K562 (cell line): ENCODE data around the gene SART3. TPM values are rescaled to one million over a fixed set of nuclear protein-coding genes. Genes with fewer than 3 reads are reported as not detected.

ENCODE experiments used
- ATAC-seq: fragments of 200-7000 bp; cut with Tn5 transposase; 3 replicates; pipeline ENCODE4 v1.9.1; 2020; ENCODE audit warnings: moderate library complexity
- BruUV-seq: library from RNA; stranded (reverse); fragments of 400-500 nt; replicated peaks from 2 replicates; lab custom pipeline; 2021; lab: Mats Ljungman, UMichigan
- CTCF ChIA-PET: fragments of 300-600 bp; formaldehyde crosslinking; extraction: SDS; loops from one replicate; lab custom pipeline; 2021; ENCODE audit warnings: low intra/inter-chr PET ratio; lab: Yijun Ruan, JAX
- POLR2A ChIA-PET: fragments of 300-600, 350-650 bp; sonication (Branson Sonifier 250); formaldehyde crosslinking; extraction: SDS; loops from one replicate; lab custom pipeline; 2021; ENCODE audit warnings: antibody characterized with exemption, inconsistent platforms; lab: Yijun Ruan, JAX
- DNase-seq, 4 experiments: peaks; one replicate each; pipeline versions ENCODE4 v3.0.0 to v3.0.0-alpha.2; 2011 to 2018; ENCODE audit warnings: low spot score in 3 of 4, mixed read lengths in 3 of 4; ENCODE audit errors: extremely low read depth in 1 of 4
- FAIRE-seq: peaks from 2 replicates; lab custom pipeline; 2011; peaks lifted over from hg19 to GRCh38; lab: Jason Lieb, UNC
- H2AFZ ChIP-seq: 2 replicates; pipeline ENCODE4 v1.6.0; 2011; ENCODE audit warnings: low read depth, low read length, control low read depth, inconsistent platforms
- H3K27ac ChIP-seq: fragments of 200-600 bp; 3 replicates; pipeline ENCODE4 v1.8.0; 2011; ENCODE audit warnings: low read depth, mild to moderate bottlenecking, control low read depth, inconsistent platforms, low read length, moderate library complexity, mixed read lengths; ENCODE audit errors: extremely low read depth
- H3K27me3 ChIP-seq, 2 experiments: fragments of 300-600 bp in 1 of 2; 2 replicates in 1 of 2; 3 replicates in 1 of 2; pipeline versions ENCODE4 v1.6.0 to v1.8.0; 2011; ENCODE audit warnings: inconsistent platforms in 2 of 2, low read length in 2 of 2, mild to moderate bottlenecking in 1 of 2, mixed read lengths in 1 of 2, moderate library complexity in 1 of 2; ENCODE audit not compliant: control insufficient read depth in 2 of 2, insufficient read depth in 2 of 2
- H3K36me3 ChIP-seq: fragments of 300-600 bp; 3 replicates; pipeline ENCODE4 v1.8.0; 2011; ENCODE audit warnings: mild to moderate bottlenecking, low read length, inconsistent platforms; ENCODE audit not compliant: control insufficient read depth, insufficient read depth
- H3K4me1 ChIP-seq, 2 experiments: fragments of 200-600 bp in 1 of 2; replicated peaks in 1 of 2; 2 replicates in 1 of 2; 3 replicates in 1 of 2; pipeline versions ENCODE4 v1.5.1 to v1.8.0; 2011; ENCODE audit warnings: inconsistent platforms in 2 of 2, low read length in 2 of 2, mild to moderate bottlenecking in 1 of 2, mixed read lengths in 1 of 2, moderate library complexity in 1 of 2; ENCODE audit not compliant: control insufficient read depth in 2 of 2, insufficient read depth in 2 of 2
- H3K4me2 ChIP-seq: 2 replicates; pipeline ENCODE4 v1.6.1; 2011; ENCODE audit warnings: low read length, control low read depth, inconsistent platforms, mixed read lengths; ENCODE audit not compliant: insufficient read depth
- H3K4me3 ChIP-seq: fragments of 200-600 bp; sonication (generic), shearing (Covaris generic); 2 replicates; pipeline ENCODE4 v1.5.1; 2016; ENCODE audit warnings: control low read depth, inconsistent platforms
- H3K79me2 ChIP-seq: fragments of 200-600 bp; 3 replicates; pipeline ENCODE4 v1.8.0; 2011; ENCODE audit warnings: low read length, inconsistent platforms; ENCODE audit not compliant: control insufficient read depth, insufficient read depth
- H3K9ac ChIP-seq, 2 experiments: 2 replicates each; pipeline versions ENCODE4 v1.6.0 to v1.6.1; 2011; ENCODE audit warnings: low read depth in 2 of 2, low read length in 2 of 2, control low read depth in 1 of 2, inconsistent platforms in 1 of 2, mild to moderate bottlenecking in 1 of 2, mixed read lengths in 1 of 2; ENCODE audit not compliant: insufficient read depth in 1 of 2
- H3K9me1 ChIP-seq: one replicate; pipeline ENCODE4 v1.6.0; 2011; ENCODE audit warnings: inconsistent platforms, mild to moderate bottlenecking, low read length, moderate library complexity; ENCODE audit not compliant: control insufficient read depth, insufficient read depth
- H3K9me3 ChIP-seq: replicated peaks from 2 replicates; pipeline ENCODE4 v1.5.1; 2011; ENCODE audit warnings: low read depth, low read length, inconsistent platforms; ENCODE audit not compliant: control insufficient read depth, insufficient read depth
- H4K20me1 ChIP-seq: replicated peaks from 2 replicates; pipeline ENCODE4 v1.6.1; 2011; ENCODE audit warnings: low read length, inconsistent platforms, mixed read lengths; ENCODE audit not compliant: control insufficient read depth, insufficient read depth
- BHLHE40 ChIP-seq: IDR thresholded peaks from 2 replicates; pipeline ENCODE4 v1.6.1; 2011; ENCODE audit warnings: low read length, improper control_type of control experiment
- CEBPG ChIP-seq, 3 experiments: fragments of 200-800 bp in 1 of 3; sonication (Bioruptor generic) in 1 of 3; sonication (generic) in 1 of 3; formaldehyde crosslinking in 1 of 3; IDR thresholded peaks in 2 of 3; conservative IDR thresholded peaks in 1 of 3; 2 replicates each; pipeline versions ENCODE4 v1.6.1 to v1.8.0; 2016 to 2022; ENCODE audit warnings: missing compliant biosample characterization in 2 of 3, missing genetic modification characterization in 2 of 3, mild to moderate bottlenecking in 1 of 3, missing genetic modification reagents in 1 of 3
- CREM ChIP-seq: IDR thresholded peaks from 2 replicates; pipeline ENCODE4 v1.6.1; 2014; ENCODE audit warnings: antibody characterized with exemption, low read depth
- E4F1 ChIP-seq: fragments of 250-450 bp; sonication (Bioruptor Pico); IDR thresholded peaks from 2 replicates; pipeline ENCODE4 v1.5.0; 2021; ENCODE audit warnings: mild to moderate bottlenecking, borderline replicate concordance
- HMG20B ChIP-seq: fragments of 250-450 bp; sonication (Bioruptor Pico); IDR thresholded peaks from 2 replicates; pipeline ENCODE4 v1.5.0; 2021; ENCODE audit warnings: mild to moderate bottlenecking
- ILK ChIP-seq: fragments of 450-650 bp; IDR thresholded peaks from 2 replicates; pipeline ENCODE4 v1.6.1; 2016; ENCODE audit warnings: missing genetic modification characterization, low read depth, mild to moderate bottlenecking, missing compliant biosample characterization, moderate library complexity, borderline replicate concordance
- KDM1A ChIP-seq, 2 experiments: fragments of 450-650 bp; IDR thresholded peaks; 2 replicates each; pipeline ENCODE4 v1.6.1; 2016; ENCODE audit warnings: mild to moderate bottlenecking in 2 of 2
- MEIS2 ChIP-seq: fragments of 450-650 bp; IDR thresholded peaks from 2 replicates; pipeline ENCODE4 v1.6.1; 2014; ENCODE audit warnings: mild to moderate bottlenecking; ENCODE audit not compliant: partially characterized antibody
- NFIX ChIP-seq: fragments of 250-450 bp; sonication (Bioruptor Pico); IDR thresholded peaks from 2 replicates; pipeline ENCODE4 v1.4.0; 2020; ENCODE audit warnings: low read depth, mild to moderate bottlenecking, moderate library complexity
- NR1H2 ChIP-seq: sonication (generic); formaldehyde crosslinking; IDR thresholded peaks from 2 replicates; pipeline ENCODE4 v1.4.0; 2020; ENCODE audit warnings: mild to moderate bottlenecking, missing genetic modification reagents
- NR2C2 ChIP-seq, 2 experiments: fragments of 200-800 bp in 1 of 2; sonication (Bioruptor generic) in 1 of 2; sonication (generic) in 1 of 2; formaldehyde crosslinking in 1 of 2; IDR thresholded peaks; 2 replicates each; pipeline versions ENCODE4 v1.6.1 to v1.8.0; 2016 to 2022; ENCODE audit warnings: mild to moderate bottlenecking in 1 of 2, missing compliant biosample characterization in 1 of 2, missing genetic modification characterization in 1 of 2, missing genetic modification reagents in 1 of 2
- PCBP1 ChIP-seq: fragments of 200-400 bp; formaldehyde crosslinking; IDR thresholded peaks from 2 replicates; pipeline ENCODE4 v1.6.1; 2018; ENCODE audit warnings: mild to moderate bottlenecking, low read depth, low read length; ENCODE audit not compliant: poor library complexity, severe bottlenecking
- PHB ChIP-seq: fragments of 250-450 bp; sonication (Bioruptor Pico); IDR thresholded peaks from 2 replicates; pipeline ENCODE4 v1.5.0; 2021
- POLR2AphosphoS5 ChIP-seq: IDR thresholded peaks from 2 replicates; pipeline ENCODE4 v1.6.1; 2011; ENCODE audit warnings: mild to moderate bottlenecking, low read depth, low read length, moderate library complexity; ENCODE audit not compliant: control insufficient read depth, insufficient read depth
- POLR2H ChIP-seq: IDR thresholded peaks from 2 replicates; pipeline ENCODE4 v1.6.1; 2016; ENCODE audit warnings: missing genetic modification characterization, low read depth, mild to moderate bottlenecking, control low read depth, missing compliant biosample characterization, moderate library complexity
- ZNF174 ChIP-seq: fragments of 250-450 bp; sonication (Bioruptor Pico); IDR thresholded peaks from 2 replicates; pipeline ENCODE4 v1.4.0; 2020; ENCODE audit warnings: mild to moderate bottlenecking
- ZNF239 ChIP-seq: fragments of 250-450 bp; sonication (Bioruptor Pico); IDR thresholded peaks from 2 replicates; pipeline ENCODE4 v1.4.0; 2020; ENCODE audit warnings: mild to moderate bottlenecking
- ZNF253 ChIP-seq: fragments of 250-450 bp; sonication (Bioruptor Pico); conservative IDR thresholded peaks from 2 replicates; pipeline ENCODE4 v1.6.1; 2021; ENCODE audit warnings: mild to moderate bottlenecking
- ZNF431 ChIP-seq: sonication (generic); formaldehyde crosslinking; IDR thresholded peaks from 2 replicates; pipeline ENCODE4 v1.8.0; 2022; ENCODE audit warnings: mild to moderate bottlenecking, missing genetic modification reagents
- ZNF551 ChIP-seq: fragments of 250-450 bp; sonication (Bioruptor Pico); IDR thresholded peaks from 2 replicates; pipeline ENCODE4 v1.5.0; 2021; ENCODE audit warnings: mild to moderate bottlenecking, moderate library complexity
- ZNF79 ChIP-seq: fragments of 250-450 bp; sonication (Bioruptor Pico); IDR thresholded peaks from 2 replicates; pipeline ENCODE4 v1.4.0; 2020; ENCODE audit warnings: low read depth, mild to moderate bottlenecking, moderate library complexity
- WGBS: fragments of 100-300 bp; shearing (Covaris generic); methylation state at CpG from one replicate; pipeline ENCODE4 v1.1.6; 2016; ENCODE audit warnings: low coverage, mixed read lengths; ENCODE audit not compliant: insufficient coverage; ENCODE audit errors: missing lambda C conversion rate; 5-methylcytosine and 5-hydroxymethylcytosine counted together
- in situ Hi-C: fragments of 300-500 bp; cut with MboI; formaldehyde crosslinking; loops from 4 replicates; pipeline ENCODE4 v1.15.0; 2018; ENCODE audit warnings: inconsistent platforms, mixed read lengths
- intact Hi-C: fragments of 100-400 bp; cut with micrococcal nuclease; formaldehyde crosslinking; loops from 2 replicates; pipeline ENCODE4 v1.14.2; 2022
- polyA plus RNA-seq, 8 experiments: library from polyadenylated mRNA; depleted of rRNA in 4 of 8; stranded (reverse) in 5 of 8; unstranded in 3 of 8; fragments of >200 nt; fragmentation: Nextera tagmentation in 2 of 8; fragmentation: Illumina TruSeq in 1 of 8; extraction: Ambion mirVana in 2 of 8; extraction: Trizol in 1 of 8; gene quantifications; 2 replicates each; pipeline versions ENCODE4 v1.2.1 to v1.2.3, GENCODE V29; 2011 to 2014; ENCODE audit warnings: inconsistent platforms in 1 of 8, missing spikeins in 1 of 8
- total RNA-seq, 7 experiments: library from RNA; depleted of rRNA in 6 of 7; stranded (reverse); fragments of >200 nt in 6 of 7; fragmentation: Illumina TruSeq in 2 of 7; extraction: Trizol in 2 of 7; gene quantifications; 2 replicates each; pipeline versions ENCODE4 v1.2.1 to v1.2.3, GENCODE V29; 2011 to 2021; ENCODE audit warnings: low replicate concordance in 1 of 7

The SART3 gene
- total and polyA plus RNA-seq, 9 of the 15 experiments (the other 6 are each of a cell fraction or from before 2014, with no cell fraction given) = 8.9 to 167 (median 56.7) TPM

GRCh38 chr12:108561852-108562347 lies 927 bp upstream of the SART3 start:
- in situ Hi-C loops = loop anchor here (5.0 kb wide), 2 partner anchors 240 to 530 kb away; partner anchors contain the start of gene ALKBH2
- no peaks in the 10 kb centered on the region for H3K9me3 ChIP-seq
- BruUV-seq = no TSS peak
- H3K4me2 ChIP-seq = peak overlapping the region; percentile 99
- DNase-seq = no peak
- POLR2A ChIA-PET = interaction anchor here (0.5 to 2.4 kb wide), 14 partner anchors 9 to 233 kb away, joined by 3 to 18 read pairs (median 4); partner anchors contain the start of genes FICD and SELPLG
- H3K9ac ChIP-seq = peak overlapping the region; percentile 82 to 90
- 0% methylated on average over 20 of the region's 20 CpGs for WGBS
- H3K79me2 ChIP-seq = peaks cover 70% of the 10 kb centered on the region
- H3K27ac ChIP-seq = peak overlapping the region; percentile 97
- H3K27me3 ChIP-seq = no peaks in the 10 kb centered on the region
- peak overlapping the region; percentile 89 for H2AFZ ChIP-seq
- peaks cover 11% of the 10 kb centered on the region; the same call in 1 of the 2 replicates for H4K20me1 ChIP-seq
- CTCF ChIA-PET = interaction anchor here (0.6 to 3.1 kb wide), 2 partner anchors 56 to 241 kb away, joined by 3 to 30 read pairs; no protein-coding TSS in a partner anchor
- H3K4me1 ChIP-seq = peaks cover 8 to 26% of the 10 kb centered on the region in 2 experiments
- H3K4me3 ChIP-seq = peak overlapping the region; percentile 93
- no peaks in the 10 kb centered on the region for H3K9me1 ChIP-seq
- FAIRE-seq = no peak
- intact Hi-C loops = loop anchor here (2.0 to 5.0 kb wide), 5 partner anchors 129 to 531 kb away; partner anchors contain the start of genes ALKBH2, CORO1C and SSH1
- ATAC-seq = peak; percentile 2
- peaks cover 51% of the 10 kb centered on the region for H3K36me3 ChIP-seq
- 0 out of 2 replicates have a peak, but pooled peaks have one; percentile 84 for TF ChIP-seq POLR2AphosphoS5
- no peak for TF ChIP-seq CEBPG (CRISPR knock-in tag; IDR thresholded peaks at IDR 0.05)
- peak in 1 of 2 experiments; percentile 68; a peak in 1 of 4 replicates for TF ChIP-seq CEBPG (tag; conservative IDR thresholded peaks at IDR 0.05 in 1 of 2, IDR thresholded peaks at IDR 0.05 in 1 of 2)
- no peak for TF ChIP-seq ZNF239
- no peak for TF ChIP-seq E4F1 (CRISPR knock-in tag)
- no peak for TF ChIP-seq PHB (CRISPR knock-in tag)
- TF ChIP-seq NFIX (CRISPR knock-in tag) = no peak
- no peak for TF ChIP-seq ZNF431 (CRISPR knock-in tag)
- no peak for TF ChIP-seq NR2C2 (CRISPR knock-in tag; IDR thresholded peaks at IDR 0.05)
- TF ChIP-seq NR2C2 (tag; IDR thresholded peaks at IDR 0.05) = no peak
- peak; percentile 69; the same call in 1 of the 2 replicates for TF ChIP-seq POLR2H (tag)
- TF ChIP-seq ZNF253 = no peak
- TF ChIP-seq NR1H2 (CRISPR knock-in tag) = no peak
- no peak for TF ChIP-seq HMG20B (CRISPR knock-in tag)
- no peak for TF ChIP-seq CREM
- no peak for TF ChIP-seq ILK (tag)
- no peak for TF ChIP-seq BHLHE40
- TF ChIP-seq ZNF174 = no peak
- TF ChIP-seq ZNF79 (CRISPR knock-in tag) = no peak
- no peak for TF ChIP-seq PCBP1
- no peak for TF ChIP-seq MEIS2
- TF ChIP-seq KDM1A (IDR thresholded peaks at IDR 0.05) = no peak
- TF ChIP-seq ZNF551 (CRISPR knock-in tag) = no peak
